ENCODE measurements around the gene SYCP2.

SYCP2 gene

DNA sequence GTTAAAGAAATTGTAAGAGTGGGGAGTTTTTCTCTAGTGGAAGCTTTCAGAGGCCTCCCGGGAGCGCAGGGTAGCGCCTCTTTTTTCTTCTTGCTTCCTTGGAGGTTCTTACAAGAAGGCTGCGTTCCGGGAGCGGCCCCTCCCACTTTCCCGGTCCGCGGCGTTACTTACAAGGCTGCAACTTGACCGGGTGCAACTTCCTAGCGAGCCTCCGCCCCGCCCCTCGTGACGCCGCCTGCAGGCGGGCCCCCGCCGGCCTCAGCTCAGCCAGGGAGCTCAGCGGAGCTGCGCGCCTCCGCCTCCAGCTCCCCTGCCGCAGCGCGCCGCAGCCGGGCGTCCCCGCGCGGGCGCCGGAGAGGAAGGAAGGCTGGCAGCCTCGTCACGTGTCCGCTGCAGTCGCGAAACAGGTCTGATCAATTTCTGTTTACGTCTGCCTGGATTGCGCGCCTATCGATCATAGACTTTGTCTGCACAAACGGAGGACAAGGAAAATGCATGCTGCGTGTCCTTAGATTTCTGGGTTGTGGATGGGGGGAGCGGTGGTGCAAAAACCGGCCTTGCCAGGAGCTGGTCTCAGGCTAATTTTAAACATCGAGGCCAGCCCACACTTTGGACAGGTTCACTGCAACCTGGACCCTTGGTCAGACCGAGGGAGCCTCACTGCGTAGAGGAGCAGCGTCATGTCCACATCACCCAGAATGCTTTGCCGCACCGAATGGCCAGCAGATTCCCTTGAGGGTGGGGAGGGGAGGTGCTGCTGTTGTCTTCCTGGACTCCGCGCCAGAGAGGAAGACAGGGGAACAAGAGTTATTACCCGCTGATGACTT is 6.9 kb upstream of the SYCP2 start, which contains the start of the genes FAM217B and PPP1R3D:
FAM217B (plus strand) TSS at position 261 of the 827 bp plus-strand sequence. CDS start 3,555 bp downstream, outside the sequence.
PPP1R3D (minus strand) TSS at position 177 of the 827 bp plus-strand sequence. CDS start 374 bp downstream, outside the sequence.
- Histone ChIP-seq H3K9me3 (no peaks in the 10 kb centered on the region), H3K36me3 (peaks cover 7% of the 10 kb centered on the region; the same call in 1 of the 2 replicates), H3K4me1 (no peaks in the 10 kb centered on the region), H3K4me3 (ENCODE audit: low read depth, low read length) (peak within 1 kb of the TSS; percentile 63), H3K27me3 (no peaks in the 10 kb centered on the region)
- TF ChIP-seq, protein P1, sequence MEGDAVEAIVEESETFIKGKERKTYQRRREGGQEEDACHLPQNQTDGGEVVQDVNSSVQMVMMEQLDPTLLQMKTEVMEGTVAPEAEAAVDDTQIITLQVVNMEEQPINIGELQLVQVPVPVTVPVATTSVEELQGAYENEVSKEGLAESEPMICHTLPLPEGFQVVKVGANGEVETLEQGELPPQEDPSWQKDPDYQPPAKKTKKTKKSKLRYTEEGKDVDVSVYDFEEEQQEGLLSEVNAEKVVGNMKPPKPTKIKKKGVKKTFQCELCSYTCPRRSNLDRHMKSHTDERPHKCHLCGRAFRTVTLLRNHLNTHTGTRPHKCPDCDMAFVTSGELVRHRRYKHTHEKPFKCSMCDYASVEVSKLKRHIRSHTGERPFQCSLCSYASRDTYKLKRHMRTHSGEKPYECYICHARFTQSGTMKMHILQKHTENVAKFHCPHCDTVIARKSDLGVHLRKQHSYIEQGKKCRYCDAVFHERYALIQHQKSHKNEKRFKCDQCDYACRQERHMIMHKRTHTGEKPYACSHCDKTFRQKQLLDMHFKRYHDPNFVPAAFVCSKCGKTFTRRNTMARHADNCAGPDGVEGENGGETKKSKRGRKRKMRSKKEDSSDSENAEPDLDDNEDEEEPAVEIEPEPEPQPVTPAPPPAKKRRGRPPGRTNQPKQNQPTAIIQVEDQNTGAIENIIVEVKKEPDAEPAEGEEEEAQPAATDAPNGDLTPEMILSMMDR (IDR thresholded peaks at IDR 0.05; ENCODE audit: low read depth, low read length): no peak
- DNase-seq: peak; percentile 93

DNA sequence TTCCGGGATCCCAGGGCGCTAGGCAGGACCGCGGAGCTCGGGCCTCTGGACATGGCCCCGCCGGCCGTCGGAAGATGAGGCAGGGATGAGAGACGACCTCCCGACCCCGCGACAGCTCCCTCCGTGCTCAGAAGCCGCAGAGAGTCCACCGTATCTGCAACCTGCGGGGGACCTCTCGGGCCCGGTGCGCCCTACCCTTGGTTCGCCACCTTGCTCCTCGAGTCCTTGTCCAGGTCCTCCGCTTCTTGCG is 6.4 kb upstream of the SYCP2 start:
- TF ChIP-seq, protein P1 (IDR thresholded peaks at IDR 0.05; ENCODE audit: low read depth, low read length): no peak
- DNase-seq: peak; percentile 17
- H3K9me3 ChIP-seq: no peaks in the 10 kb centered on the region
- H3K4me3 ChIP-seq (ENCODE audit: low read depth, low read length): peak overlapping the region; percentile 63
- no peaks in the 10 kb centered on the region for H3K27me3 ChIP-seq
- peaks cover 7% of the 10 kb centered on the region; the same call in 1 of the 2 replicates for H3K36me3 ChIP-seq
- H3K4me1 ChIP-seq: no peaks in the 10 kb centered on the region

DNA sequence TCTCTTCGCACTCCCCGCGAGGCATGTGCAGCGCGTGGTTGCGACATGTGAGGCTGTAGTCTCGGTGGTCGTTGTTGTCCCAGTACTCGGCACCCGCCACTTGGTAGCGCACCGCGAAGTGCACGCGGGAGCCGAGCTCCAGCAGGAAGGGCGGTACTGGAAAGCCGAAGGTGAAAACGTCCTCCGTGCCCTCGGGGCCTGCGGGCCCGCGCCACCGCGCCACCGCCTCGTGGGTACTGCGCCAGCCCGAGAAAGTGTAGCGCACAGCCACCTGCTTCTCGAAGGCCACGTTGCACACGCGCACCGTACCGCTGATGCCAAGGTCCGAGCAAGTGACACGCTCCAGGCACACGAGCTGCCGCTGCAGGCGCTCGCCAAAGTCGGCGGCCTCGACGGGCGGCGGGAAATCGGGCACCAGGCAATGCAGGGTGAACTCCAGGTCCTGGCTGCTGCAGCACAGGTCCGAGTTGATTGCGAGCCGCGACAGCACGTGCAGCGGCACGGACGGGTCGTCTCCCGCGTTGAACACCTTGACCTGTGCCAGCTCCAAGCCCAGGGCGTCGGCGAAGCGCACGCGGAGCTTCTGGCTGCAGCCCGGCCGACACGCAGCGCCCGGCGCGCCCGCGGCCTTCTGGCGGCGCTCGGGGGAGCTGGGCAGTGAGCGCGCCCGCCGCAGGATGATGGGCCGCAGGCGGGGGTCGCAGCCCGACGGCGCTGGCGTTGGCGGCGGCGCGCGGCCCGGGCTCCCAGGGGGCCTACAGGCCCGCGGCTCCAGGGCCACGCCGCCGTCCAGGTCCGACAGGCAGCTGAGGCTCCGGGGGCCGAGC is 5.8 kb upstream of the SYCP2 start:
- Histone ChIP-seq H3K4me3 (ENCODE audit: low read depth, low read length) (peak overlapping the region; percentile 63), H3K9me3 (no peaks in the 10 kb centered on the region), H3K27me3 (no peaks in the 10 kb centered on the region), H3K36me3 (peaks cover 5% of the 10 kb centered on the region; the same call in 1 of the 2 replicates), H3K4me1 (no peaks in the 10 kb centered on the region)
- TF ChIP-seq, protein P1 (IDR thresholded peaks at IDR 0.05; ENCODE audit: low read depth, low read length): no peak
- DNase-seq: no peak

DNA sequence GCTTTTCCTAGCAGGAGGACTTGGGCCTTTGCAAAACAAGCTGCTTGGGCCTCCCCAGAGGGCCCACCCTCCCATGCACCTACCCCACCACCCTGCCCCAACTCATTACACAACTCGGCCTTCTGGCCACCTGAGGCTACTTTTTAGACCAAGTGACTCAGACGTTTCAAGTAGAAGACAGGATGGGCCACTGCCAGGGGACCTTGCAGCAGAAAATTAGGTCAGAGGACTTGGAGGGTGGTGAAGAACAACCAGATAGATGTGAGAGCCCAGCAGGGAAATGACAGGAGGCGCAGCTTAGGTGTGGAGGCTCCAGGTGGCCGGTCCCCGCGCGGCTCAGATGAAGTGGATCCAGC is 5.2 kb upstream of the SYCP2 start:
- DNase-seq: no peak
- Histone ChIP-seq H3K36me3 (peaks cover 4% of the 10 kb centered on the region; the same call in 1 of the 2 replicates), H3K4me1 (no peaks in the 10 kb centered on the region), H3K9me3 (no peaks in the 10 kb centered on the region), H3K4me3 (ENCODE audit: low read depth, low read length) (no peak overlapping the region), H3K27me3 (no peaks in the 10 kb centered on the region)
- TF ChIP-seq, protein P1 (IDR thresholded peaks at IDR 0.05; ENCODE audit: low read depth, low read length): no peak

DNA sequence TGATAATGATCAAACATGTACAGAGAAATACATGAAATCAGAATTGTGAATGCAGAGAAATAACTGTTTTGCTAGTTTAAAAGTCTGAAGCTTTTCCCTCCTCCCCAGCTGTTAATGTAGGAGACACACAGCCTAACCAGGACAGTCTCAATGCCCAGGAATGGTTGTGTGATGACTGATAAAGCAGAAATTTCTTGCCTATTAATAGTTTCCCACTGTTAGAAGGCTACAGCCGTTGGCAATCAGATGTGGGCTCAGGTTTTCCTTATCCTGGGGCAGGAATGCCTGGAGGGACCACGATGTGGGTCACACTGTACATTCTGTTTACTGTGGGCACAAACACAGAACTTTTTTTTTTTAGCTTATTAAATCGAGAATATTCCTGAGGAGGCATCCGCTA is 4.8 kb upstream of the SYCP2 start:
- Histone ChIP-seq H3K4me1 (no peaks in the 10 kb centered on the region), H3K4me3 (ENCODE audit: low read depth, low read length) (no peak overlapping the region), H3K9me3 (no peaks in the 10 kb centered on the region), H3K27me3 (no peaks in the 10 kb centered on the region), H3K36me3 (peaks cover 4% of the 10 kb centered on the region; the same call in 1 of the 2 replicates)
- TF ChIP-seq, protein P1 (IDR thresholded peaks at IDR 0.05; ENCODE audit: low read depth, low read length): no peak
- DNase-seq: no peak

Measured in BE2C (cell line).